AG09309 (cell line): ENCODE measurements around the gene FOXS1.
A peak's percentile ranks its signal among the peaks of the same experiment; 100 is the strongest.
"Not testable (repeated sequence)": the region's sequence is repeated elsewhere in the genome, so short reads cannot be mapped to it uniquely, and the experiment has no call there.

Experiments used
- DNase-seq: peaks from one replicate; pipeline ENCODE4 v3.0.0-alpha.2; 2010; ENCODE audit warnings: low read depth
- H3K4me3 ChIP-seq: 2 replicates; pipeline ENCODE4 v1.5.1; 2011; ENCODE audit warnings: mild to moderate bottlenecking, low read depth, low read length, moderate library complexity; ENCODE audit not compliant: control insufficient read depth
- CTCF ChIP-seq: IDR thresholded peaks from 2 replicates; pipeline ENCODE4 v1.5.1; 2011; ENCODE audit warnings: mild to moderate bottlenecking, low read depth, low read length, inconsistent platforms; ENCODE audit not compliant: insufficient read depth, control insufficient read depth; ENCODE audit errors: missing control alignments

Gene FOXS1

GRCh38 chr20:31833931-31834521 is 11.4 kb downstream of the FOXS1 start:
- H3K4me3 ChIP-seq, result no peak overlapping the region
- DNase-seq, result no peak
- TF ChIP-seq CTCF, result no peak

GRCh38 chr20:31833130-31833930 is 12.1 kb downstream of the FOXS1 start:
- H3K4me3 ChIP-seq, result no peak overlapping the region
- no peak for DNase-seq
- TF ChIP-seq CTCF, result peak; percentile 90

- no peak for DNase-seq
- no peak for TF ChIP-seq CTCF
- no peak overlapping the region for H3K4me3 ChIP-seq
These were observed 13.6 kb downstream of the FOXS1 start for GRCh38 chr20:31831771-31832306.

- no peak for TF ChIP-seq CTCF
- no peak for DNase-seq
- no peak overlapping the region for H3K4me3 ChIP-seq
These were observed 14.2 kb downstream of the FOXS1 start for GRCh38 chr20:31831211-31831610.

- TF ChIP-seq CTCF, result no peak
- no peak for DNase-seq
- H3K4me3 ChIP-seq, result no peak overlapping the region
These were observed 14.9 kb downstream of the FOXS1 start for GRCh38 chr20:31830406-31830981.

GRCh38 chr20:31829731-31830130 is 15.7 kb downstream of the FOXS1 start:
- no peak for DNase-seq
- H3K4me3 ChIP-seq, result no peak overlapping the region
- TF ChIP-seq CTCF, result no peak

- DNase-seq, H3K4me3 ChIP-seq: not testable (repeated sequence)
These were observed 17.4 kb downstream of the FOXS1 start for GRCh38 chr20:31828016-31828415.
